Activated T-cell treated with anti-CD3 and anti-CD28 coated beads, Interleukin-2, amount 50 U/mL, for 1 hour (primary cell): ENCODE results near the gene ANKS4B.
"Not testable (repeated sequence)": the region's sequence is repeated elsewhere in the genome, so short reads cannot be mapped to it uniquely, and the experiment has no call there.

Experiments
- DNase-seq: peaks from one replicate; pipeline ENCODE4 v3.0.0-alpha.2; 2020

The ANKS4B gene

DNA sequence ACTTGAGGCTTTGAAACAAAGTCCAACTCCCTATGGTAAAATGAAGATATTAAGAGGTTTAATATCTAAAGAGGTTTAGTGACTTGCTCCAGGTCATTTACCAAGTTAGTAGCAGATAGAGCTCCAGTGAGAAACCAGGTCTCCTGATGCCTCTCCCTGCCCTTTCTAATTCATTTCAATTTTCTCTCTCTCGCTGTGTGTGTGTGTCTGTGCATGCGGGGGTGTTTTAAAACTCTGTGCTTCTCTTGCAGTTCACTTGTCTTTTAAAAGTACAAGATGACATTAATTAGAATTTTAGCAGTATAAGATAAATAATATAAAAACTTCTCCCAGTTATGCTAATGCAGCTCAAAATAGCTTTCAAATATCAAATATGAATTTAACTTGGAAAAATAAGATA lies 13.9 kb upstream of the ANKS4B start:
- no peak for DNase-seq

DNA sequence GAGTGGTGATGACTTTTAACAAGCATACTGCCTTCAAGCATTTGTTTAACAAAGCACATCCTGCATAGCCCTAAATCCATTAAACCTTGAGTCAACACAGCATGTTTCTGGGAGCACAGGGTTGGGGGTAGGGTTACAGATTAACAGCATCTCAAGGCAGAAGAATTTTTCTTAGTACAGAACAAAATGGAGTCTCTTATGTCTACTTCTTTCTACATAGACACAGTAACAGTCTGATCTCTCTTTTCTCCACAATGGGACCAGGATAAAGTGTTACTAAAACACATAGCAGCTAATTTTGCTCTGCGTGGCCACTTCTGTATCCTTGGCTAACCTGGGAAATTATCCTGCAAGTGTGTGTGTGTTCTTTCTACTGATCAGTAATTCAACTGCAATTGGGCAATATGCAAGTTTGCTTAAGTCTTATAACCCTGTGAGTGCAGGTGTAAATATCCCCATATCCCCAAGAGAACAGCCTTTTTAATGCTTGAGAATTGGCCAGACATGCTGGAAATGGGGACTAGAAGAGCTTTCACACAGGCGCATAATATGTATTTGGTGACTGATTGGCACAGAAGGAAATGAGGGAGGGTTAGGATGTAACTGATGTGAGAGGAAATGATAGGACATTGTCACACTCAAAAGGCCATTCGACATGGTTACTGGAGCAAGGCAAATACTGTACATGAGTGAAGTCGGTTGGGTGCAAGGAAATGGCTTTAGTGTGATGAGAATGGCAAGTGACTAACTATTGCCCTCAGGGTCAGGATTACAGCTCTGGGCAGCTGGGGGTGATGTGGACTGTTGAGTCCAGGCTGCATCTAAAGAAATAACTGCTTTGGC lies 10.8 kb upstream of the ANKS4B start:
- no peak for DNase-seq

- DNase-seq = no peak
These were observed 9.7 kb upstream of the ANKS4B start for GRCh38 chr16:21223787-21224186.

GRCh38 chr16:21224800-21225199 lies 8.7 kb upstream of the ANKS4B start:
- no peak for DNase-seq

DNA sequence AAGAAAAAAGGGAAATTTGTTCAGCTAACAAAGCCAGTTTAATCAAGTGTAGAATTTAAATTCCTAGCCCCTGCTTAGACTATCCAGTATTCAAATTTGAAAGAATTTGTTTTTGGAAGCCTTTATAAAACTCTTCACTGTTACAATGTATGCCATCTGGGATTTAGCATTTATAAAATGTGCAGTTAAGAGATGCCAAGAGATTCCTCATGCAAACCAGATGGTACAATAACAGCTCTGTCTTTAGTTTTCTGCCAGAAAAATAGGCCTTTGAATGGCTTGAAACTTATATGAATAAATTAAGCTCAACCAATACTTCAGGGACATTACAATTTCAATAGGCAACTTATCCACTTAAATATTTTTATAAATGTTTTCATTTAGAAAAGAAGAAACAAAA lies 6.8 kb upstream of the ANKS4B start:
- DNase-seq = no peak

GRCh38 chr16:21227866-21228265 lies 5.6 kb upstream of the ANKS4B start:
- no peak for DNase-seq

- DNase-seq = no peak
These were observed 5.1 kb upstream of the ANKS4B start for GRCh38 chr16:21228361-21228872.

- no peak for DNase-seq
These were observed 416 bp upstream of the ANKS4B start for GRCh38 chr16:21233045-21233520.

- no peak for DNase-seq
These were observed 1.7 kb downstream of the ANKS4B start for GRCh38 chr16:21235199-21235585.

DNA sequence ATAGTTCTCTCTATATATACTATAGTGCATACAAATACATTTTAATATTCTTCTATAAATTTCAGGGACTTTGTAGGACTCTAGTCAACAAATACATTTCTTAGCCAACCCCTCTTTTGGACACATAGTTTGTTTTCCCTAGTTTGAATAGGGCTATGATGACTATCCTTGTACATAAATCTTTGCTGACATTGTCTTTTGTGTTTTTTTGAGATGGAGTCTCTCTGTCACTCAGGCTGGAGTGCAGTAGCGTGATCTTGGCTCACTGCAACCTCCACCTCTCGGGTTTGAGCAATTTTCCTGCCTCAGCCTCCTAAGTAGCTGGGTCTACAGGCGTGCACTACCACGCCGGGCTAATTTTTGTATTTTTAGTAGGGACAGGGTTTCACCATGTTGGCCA lies 3.3 kb downstream of the ANKS4B start:
- no peak for DNase-seq

DNA sequence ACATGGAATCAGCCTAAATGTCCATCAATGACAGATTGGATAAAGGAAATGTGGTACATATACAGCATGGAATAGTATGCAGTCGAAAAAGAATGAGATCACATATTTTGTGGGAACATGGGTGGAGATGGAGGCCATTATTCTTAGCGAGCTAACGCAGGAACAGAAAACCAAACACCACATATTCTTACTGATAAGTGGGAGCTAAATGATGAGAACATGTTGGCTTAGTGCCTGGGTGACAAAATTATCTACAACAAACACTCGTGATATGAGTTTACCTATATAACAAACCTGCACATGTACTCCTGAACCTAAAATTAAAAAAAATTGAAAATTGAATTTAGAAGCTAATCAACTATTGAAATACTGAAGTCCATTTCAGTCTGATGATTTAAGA lies 6.1 kb downstream of the ANKS4B start:
- no peak for DNase-seq

DNA sequence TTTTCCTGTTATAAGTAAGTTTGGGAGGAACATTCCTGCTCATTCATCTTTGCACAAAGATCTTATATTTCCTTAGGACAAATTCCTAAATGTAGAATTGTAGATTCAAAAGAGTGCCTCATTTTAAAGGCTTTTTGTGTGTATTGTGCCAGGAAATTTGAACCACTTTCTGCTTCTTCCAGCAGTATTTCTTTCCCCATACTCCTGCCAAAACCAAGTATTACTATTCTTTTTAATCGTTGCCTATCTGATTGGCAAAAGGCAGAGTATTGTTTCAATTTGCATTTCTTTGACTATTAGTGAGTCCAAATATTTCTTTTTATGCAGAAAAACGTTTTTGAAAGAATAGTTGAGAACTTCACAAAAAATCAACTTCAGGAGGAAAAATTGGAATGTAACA lies 9.3 kb downstream of the ANKS4B start:
- DNase-seq = no peak

DNA sequence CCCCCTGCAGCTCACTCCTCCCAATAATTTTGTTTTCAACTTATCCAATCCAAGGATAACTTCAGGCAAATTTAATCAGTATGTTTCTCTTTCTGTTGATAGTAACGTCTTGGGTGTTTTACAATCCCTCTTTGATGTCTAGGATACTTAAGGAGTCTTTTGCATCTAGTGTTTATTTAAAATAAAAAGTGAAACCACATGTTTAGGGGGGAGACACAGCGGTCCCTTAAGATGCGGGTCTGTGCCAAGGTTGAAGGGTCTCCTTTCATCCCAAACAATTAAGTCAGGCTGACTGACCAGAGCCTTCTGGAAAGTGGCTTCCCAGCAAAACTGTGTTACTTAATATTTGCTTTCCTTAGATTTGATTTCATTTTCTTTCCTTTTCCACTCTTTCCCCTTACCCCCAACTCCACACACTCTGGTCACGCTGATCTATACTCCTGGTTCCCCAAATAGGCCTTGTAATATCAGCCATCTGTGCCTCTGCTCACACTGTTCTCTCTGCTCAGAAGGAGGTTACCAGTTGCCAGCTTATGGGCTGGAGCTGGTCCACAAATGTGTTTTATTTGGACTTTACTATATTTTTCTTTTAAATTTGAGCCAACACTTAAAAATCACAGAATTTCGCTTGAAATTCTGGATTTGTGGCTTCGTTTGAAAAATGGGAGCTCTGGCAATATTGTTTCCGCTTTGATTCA lies 11.2 kb downstream of the ANKS4B start:
- DNase-seq = no peak

DNA sequence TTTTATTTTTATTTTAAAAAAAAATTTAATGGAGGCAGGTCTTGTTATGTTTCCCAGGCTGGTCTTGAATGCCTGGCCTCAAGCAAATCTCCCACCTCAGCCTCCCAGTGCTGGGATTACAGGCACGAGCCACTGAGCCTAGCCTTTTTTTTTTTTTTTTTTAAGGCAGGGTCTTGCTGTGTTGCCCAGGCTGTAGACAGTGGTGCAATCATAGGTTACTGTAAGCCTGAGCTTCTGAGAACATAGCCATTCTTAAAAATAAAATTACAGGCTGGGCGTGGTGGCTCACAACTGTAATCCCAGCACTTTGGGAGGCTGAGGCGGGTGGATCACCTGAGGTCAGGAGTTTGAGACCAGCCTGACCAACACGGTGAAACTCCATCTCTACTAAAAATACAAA lies 14.7 kb downstream of the ANKS4B start:
- not testable (repeated sequence) for DNase-seq

GRCh38 chr16:21250072-21250923 lies 16.8 kb downstream of the ANKS4B start:
- DNase-seq = no peak

DNA sequence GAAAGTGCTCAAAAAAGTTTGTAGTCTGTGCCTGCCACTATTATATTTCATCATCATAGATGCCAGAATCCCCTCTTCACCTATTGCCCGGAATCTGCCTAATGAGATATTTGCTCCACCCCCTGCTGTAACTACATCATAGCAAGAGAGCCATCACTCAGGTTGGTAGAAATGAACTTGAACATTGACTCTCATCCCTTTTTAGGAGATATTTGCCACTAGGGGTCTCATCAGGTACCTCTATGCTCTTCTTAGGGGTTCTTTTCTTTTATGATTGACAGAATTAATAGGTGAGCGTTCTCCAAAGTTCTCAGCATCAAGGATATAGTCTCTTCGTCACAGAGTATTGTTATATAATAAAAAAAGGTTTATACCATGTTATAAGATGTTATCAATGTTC lies 20.0 kb downstream of the ANKS4B start:
- no peak for DNase-seq

- DNase-seq = no peak
These were observed 23.1 kb downstream of the ANKS4B start for GRCh38 chr16:21256636-21257035.

- DNase-seq = no peak
These were observed 23.8 kb downstream of the ANKS4B start for GRCh38 chr16:21257284-21257683.

DNA sequence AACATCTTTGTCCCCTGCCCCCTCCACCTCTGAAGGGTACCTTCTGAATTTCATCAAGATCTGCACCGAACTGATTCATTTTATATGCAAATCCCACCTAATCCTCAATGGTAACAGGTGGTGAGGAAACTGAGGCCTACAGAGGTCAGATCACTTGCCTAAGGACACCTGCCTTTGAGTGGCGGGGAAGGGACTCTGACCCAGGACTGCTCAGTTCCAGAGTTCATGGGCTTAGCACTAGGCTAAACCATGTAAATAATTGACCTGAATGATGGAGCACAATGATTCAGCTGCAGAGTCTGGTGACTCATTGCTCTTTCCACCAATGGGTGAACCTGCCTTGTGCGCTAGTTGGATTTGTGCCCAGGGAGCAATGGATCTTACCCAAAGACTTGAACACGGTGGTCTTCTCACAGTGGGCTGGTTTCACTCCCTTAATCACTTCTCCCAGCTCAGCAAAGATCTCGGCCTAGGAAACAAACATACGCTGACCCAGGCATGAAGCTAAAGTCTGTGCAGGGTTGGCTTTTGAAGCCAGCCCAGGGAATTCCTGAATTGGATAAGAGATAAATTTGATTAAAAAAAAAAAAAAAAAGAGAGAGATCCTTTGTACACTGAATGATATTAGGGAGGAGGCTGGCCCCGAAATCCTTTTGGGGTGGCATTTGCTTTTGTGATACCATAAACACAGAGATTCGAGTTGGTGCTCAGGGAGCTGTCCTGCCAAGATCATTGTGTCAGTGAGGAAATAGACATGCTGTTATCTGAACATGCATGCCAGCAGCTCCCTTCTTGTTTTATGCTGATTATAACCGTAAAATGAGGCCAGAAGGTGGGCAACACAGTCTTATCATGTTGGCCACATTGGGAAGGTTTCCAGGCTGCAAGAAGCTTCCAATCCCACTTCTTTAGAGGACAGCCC lies 27.6 kb downstream of the ANKS4B start:
- DNase-seq = no peak

DNA sequence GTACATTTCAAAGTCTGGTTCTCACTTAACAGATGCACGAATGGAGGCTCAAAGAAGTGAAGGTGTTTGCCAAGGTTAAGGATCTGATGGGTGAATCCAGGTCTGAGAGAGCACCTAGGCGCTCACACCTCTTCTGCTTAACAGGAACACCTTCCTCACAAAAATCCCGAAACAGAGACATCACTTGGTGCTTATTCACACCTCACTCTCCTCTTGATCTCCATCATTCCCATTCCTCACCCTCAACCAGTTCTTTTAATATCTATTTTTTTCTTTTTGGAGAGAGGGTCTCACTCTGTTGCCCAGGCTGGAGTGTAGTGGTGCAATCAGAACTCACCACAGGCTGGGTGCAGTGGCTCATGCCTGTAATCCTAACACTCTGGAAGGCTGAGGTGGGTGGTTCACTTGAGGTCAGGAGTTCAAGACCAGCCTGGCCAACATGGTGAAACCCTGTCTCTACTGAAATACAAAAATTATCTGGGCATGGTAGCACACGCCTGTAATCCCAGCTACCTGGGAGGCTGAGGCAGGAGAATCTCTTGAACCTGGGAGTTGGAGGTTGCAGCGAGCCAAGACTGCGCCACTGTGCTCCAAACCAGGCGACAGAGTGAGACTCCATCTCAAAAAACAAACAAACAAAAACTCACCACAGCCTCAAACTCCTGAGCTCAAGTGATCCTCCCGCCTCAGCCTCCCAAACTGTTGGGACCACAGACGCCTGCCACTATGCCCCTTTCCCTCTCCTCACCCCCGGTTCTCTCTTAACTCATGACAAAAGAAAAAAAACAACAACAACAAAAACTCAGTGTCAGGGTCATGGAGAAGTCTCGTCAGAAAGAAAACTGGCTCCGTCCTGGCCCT lies 29.5 kb downstream of the ANKS4B start:
- DNase-seq = no peak
